Hindlimb muscle (tissue), 1 donor: ENCODE results near the gene YIPF2. TPM values are rescaled to one million over a fixed set of nuclear protein-coding genes. Genes with fewer than 3 reads are reported as not detected.
"Not testable (repeated sequence)": the region's sequence is repeated elsewhere in the genome, so short reads cannot be mapped to it uniquely, and the experiment has no call there.

Experiments
- DNase-seq: peaks from one replicate; pipeline ENCODE4 v3.0.0-alpha.2; 2013
- polyA plus RNA-seq: library from polyadenylated mRNA; unstranded; fragments of 120-200 nt; gene quantifications from one replicate; pipeline ENCODE4 v1.2.1, GENCODE V29; 2013; ENCODE audit not compliant: insufficient read length

The YIPF2 gene
- polyA plus RNA-seq, result 28.6 TPM

DNA sequence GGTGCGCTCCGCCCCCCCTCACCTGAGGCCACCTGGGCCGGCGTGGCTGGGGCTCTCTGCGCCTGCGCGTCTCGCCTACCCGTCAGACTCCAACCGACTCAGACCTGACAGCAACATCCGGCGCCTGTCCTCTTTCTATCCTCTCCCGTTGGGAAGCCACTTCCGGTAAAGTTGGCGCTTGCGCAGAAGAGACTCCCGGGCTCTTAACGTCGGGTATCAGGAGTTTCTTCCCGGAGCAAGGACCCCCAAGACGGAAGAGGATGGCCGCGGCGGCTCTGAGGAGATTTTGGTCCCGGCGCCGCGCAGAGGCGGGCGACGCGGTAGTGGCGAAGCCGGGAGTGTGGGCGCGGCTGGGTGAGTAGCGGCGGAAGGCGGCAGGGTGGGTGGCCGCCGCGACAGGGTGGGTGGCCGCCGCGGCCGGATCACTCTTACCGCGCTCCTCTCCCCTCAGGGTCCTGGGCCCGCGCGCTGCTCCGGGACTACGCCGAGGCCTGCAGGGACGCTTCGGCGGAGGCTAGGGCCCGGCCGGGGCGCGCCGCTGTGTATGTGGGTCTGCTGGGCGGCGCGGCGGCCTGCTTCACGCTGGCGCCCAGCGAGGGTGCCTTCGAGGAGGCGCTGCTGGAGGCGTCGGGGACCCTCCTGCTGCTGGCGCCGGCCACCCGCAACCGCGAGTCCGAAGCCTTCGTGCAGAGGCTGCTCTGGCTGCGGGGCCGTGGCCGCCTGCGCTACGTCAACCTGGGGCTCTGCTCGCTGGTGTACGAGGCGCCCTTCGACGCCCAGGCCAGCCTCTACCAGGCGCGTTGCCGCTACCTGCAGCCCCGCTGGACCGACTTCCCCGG lies at the start of gene YIPF2, which contains the start of gene TIMM29:
Gene YIPF2, minus strand, starts transcription at position 77 of the 839 bp plus-strand sequence. CDS start 229 bp downstream, outside the sequence.
Gene TIMM29, plus strand, starts transcription at position 249 of the 839 bp plus-strand sequence. Its CDS starts 12 bp downstream, at position 261.
- peak; percentile 97 for DNase-seq

DNA sequence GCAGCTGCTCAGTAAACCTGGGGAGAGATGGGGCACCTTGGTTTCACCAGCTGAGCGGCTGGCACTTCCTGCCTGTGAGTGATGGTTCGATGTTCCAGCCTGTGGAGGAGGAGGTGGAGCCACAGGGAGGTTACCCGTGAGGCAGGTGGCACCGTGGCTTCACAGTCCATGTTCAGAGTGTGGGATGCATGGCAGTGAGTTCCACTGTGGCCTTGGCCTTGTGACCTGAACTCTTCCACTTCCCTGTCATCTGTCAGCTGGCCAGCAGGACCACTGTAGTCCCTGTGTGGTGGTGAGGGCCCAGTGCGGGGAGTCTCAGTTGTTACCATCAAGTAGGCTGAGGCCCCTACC lies 49.3 kb upstream of the YIPF2 start:
- DNase-seq, result no peak

DNA sequence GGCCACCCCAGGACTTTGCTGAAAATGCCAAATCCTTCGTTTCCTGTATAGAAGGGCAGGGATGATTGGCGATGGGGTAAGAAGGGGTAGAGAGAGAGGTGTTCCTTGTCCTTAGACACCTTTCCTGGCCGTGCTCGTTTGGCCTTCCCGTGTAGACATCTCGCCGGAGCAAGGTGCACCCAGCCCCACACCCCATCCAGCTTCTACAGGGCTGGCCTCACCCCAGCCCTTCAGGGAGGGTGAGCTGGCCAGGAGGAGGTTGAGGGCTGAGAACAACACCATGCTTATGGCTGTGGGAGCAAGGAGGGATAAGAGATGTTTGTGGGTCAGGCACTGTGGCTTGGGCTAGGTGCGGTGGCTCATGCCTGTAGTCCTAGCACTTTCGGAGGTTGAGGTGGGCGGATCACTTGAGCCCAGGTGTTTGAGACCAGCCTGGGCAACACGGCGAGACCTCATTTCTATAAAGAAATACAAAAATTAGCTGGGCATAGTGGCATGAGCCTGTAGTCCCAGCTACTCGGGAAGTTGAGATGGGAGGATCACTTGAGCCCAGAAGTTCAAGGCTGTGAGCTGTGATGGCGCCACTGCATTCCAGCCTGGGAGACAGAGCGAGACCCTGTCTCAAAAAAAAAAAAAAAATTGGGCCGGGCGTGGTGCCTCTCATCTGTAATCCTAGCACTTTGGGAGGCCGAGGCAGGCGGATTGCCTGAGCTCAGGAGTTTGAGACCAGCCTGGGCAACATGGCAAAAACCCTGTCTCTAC lies 47.9 kb upstream of the YIPF2 start:
- DNase-seq, result no peak

DNA sequence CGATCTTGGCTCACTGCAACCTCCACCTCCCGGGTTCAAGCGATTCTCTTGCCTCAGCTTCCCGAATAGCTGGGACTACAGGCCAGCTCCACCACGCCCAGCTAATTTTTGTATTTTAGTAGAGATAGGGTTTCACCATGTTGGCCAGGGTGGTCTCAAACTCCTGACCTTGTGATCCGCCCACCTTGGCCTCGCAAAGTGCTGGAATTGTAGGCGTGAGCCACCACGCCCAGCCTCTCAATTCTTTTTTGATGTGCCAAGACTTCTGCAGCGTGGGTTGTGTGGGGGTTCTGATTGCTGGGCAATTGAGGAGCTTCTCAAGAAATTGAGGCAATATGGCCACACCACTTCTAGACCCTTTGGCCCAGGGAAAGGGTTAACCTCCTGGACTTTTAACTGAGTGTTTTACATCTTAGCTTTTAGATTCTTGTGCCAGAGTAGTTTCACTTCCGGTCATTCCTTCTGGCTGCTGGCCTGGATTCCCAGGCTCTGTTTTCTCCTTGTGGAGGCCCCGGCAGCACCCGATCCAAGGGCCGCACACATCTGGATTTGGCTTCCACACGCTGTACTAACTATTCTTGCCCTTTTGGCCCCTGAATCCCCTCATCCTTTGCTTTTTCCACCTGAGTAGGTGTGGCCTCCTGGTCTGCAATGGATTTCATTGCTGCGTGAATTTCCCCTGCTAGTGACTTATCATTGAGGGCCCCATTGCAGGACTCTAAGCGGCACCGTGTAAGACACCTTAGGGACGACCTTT lies 47.1 kb upstream of the YIPF2 start:
- DNase-seq, result peak; percentile 85

DNA sequence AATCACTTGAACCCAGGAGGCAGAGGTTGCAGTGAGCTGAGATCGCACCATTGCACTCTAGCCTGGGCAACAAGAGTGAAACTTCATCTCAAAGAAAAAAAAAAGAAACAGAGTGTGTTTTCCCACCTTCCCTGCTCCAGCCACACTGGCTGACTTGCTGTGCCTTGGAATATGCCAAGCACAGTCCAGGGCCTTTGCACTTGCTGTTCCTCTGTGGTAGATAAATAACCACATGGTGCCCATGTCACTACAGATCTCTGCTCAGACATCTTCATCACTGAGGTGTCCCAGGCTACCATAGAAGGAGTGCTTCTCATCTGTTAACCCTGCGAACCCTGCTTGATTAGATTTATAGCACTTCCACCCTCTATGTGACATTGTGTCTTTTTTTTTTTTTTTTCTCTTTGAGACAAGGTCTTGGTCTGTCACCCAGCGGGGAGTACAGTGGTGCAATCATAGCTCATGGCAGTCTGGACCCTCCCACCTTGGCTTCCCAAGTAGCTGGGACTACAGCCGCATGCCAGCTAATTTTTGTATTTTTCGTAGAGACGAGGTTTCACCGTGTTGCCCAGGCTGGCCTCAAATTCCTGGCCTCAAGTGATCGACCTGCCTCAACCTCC lies 42.8 kb upstream of the YIPF2 start:
- DNase-seq, result no peak

DNA sequence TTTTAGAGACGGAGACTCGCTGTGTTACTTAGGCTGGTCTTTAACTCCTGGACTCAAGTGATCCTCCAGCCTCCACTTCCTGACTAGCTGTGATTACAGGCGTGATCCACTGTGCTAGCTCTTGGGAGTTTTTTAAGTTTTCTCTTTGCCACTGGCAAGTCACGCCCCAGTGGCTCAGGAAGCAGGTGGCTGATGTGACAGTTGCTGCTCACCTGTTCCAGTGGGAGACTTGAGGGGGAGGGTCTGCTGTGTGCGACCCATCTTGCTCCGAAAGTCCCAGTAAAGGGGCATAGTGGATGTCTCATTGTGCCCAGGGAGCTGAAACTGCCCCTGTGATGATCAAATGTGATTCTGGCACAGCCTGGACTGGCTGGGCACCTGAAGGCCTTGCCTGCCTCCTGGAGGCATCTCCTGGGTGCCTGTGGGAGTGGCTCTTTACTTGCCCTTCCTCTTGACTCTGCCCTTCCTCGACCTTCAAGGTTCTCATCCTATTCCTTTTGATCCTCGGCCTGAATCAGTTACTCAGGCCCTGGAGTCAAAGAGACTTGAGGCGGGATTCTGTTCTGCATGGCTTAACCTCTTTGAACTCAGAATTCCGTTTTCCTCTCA lies 40.2 kb upstream of the YIPF2 start:
- DNase-seq, result no peak

DNA sequence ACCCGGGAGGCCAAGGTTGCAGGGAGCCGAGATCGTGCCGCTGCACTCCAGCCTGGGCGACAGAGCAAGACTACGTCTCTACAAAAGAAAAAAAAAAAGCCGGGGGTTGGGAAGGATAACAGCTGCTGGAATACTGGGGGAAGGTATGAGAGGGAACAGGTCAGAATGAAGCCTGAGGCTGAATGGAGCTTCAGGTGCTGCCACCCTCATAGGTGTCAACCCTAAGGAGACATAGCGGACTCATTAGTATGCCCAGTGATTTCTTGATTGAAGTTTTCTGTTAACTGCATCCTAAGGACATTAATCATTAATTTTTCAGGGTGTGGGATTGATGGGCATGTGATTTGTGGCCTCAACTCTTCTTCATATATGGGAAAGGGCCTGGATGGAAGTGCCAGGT lies 38.4 kb upstream of the YIPF2 start:
- DNase-seq, result no peak

DNA sequence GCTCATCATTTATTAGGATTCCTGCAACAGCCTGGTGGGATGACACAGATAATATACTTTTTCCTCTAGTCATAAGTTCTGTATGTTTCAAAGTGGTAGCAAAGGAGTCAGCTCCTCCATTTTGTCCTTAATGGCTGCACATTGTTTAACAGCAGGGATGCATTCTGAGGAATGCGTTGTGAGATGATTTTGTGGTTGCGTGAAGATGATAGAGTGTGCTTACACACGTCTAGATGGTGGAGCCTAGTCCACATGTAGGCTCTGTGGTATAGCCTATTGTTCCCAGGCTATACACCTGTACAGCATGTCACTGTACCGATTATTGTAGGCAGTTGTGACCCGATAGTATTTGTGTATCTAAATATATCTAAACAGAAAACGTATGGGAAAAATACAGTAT lies 37.0 kb upstream of the YIPF2 start:
- DNase-seq, result no peak

DNA sequence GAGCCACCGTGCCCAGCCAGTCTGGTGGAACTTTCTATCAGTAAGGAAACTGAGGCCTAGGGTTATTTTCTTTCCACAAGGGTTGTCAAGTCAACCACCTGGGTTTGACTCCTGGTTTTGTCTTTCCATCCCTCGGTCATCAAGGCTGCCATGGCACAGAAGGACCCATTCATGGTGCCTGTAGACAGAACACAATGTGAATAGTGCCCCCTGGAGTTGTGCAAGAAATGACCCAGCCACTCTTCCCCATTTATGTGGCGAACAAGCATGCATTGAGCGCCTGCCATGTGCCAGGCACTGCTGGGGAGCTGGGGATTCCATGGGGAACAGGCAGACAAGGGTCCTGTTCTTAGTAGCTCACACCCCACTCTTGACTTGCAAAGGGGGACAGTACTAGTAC lies 36.5 kb upstream of the YIPF2 start:
- no peak for DNase-seq

DNA sequence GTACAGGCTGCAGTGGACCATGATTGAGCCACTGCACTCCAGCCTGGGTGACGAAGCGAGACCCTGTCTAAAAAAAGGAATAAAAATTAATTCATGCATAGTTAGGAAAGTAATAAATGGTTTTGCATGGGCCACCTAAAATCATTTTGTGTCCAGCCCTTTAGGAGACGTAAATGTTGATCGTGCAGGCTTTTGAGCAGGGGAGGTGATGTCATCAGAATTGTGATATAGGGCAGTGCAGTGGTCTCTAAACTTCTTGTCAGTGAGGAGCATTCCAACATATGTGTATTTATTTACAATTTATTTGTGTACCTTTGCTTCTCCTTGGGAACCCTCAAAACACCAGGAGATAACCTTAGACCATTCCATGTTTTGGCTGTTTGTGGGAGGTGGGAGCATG lies 35.4 kb upstream of the YIPF2 start:
- no peak for DNase-seq

DNA sequence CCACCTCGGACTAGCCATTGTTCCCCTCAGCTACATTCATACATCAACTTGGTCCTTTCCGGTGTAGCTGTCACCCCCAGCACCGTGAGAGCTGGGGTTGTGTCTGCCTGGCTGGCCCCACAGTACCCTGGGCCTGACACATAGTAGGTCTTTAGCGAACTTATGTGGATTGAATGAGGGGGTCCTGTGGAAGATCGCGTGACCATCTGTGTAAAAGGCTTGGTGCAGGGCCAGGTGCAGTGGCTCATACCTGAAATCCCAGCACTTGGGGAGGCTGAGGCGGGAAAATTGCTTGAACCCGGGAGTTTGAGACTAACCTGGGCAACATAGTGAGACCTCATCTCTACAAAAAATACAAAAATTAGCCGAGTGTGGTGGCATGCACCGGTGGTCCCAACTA lies 34.4 kb upstream of the YIPF2 start:
- no peak for DNase-seq

DNA sequence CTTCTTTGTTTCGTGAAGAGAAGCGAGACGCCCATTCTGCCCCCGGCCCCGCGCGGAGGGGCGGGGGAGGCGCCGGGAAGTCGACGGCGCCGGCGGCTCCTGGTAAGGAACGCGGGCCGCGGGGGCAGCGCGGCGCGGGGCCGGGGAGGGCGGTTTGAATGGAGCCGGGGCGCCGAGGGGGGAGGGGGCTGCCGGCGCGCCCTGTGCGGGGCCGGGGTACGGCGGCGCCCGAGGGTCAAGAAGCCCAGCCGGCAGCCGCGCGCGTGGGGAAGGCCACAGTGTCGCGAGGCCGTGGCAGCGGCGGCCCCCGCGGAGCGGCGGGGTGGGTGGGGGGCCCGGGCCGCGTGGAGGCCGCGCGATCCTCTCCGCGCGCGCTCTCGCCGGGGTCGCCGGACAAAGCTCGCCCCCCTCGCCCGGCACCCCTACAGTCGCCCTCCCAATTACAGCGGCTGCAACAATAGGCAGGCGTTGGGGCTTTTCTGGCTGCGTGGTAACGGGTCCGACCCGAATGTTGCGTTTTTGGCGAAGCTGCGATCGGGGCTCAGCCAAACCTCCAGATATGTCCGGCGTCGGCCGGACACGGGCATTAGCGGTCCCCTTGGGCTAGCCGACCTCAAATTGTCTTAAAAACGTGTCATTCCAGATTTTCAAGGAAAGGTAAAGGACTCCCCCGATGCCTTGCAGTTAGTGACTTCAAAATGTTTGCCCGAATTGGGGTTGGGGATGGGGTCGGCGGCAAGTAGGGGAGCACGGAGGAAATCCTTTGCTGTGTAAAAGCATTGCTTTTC lies 32.8 kb upstream of the YIPF2 start:
- DNase-seq, result peak; percentile 29

DNA sequence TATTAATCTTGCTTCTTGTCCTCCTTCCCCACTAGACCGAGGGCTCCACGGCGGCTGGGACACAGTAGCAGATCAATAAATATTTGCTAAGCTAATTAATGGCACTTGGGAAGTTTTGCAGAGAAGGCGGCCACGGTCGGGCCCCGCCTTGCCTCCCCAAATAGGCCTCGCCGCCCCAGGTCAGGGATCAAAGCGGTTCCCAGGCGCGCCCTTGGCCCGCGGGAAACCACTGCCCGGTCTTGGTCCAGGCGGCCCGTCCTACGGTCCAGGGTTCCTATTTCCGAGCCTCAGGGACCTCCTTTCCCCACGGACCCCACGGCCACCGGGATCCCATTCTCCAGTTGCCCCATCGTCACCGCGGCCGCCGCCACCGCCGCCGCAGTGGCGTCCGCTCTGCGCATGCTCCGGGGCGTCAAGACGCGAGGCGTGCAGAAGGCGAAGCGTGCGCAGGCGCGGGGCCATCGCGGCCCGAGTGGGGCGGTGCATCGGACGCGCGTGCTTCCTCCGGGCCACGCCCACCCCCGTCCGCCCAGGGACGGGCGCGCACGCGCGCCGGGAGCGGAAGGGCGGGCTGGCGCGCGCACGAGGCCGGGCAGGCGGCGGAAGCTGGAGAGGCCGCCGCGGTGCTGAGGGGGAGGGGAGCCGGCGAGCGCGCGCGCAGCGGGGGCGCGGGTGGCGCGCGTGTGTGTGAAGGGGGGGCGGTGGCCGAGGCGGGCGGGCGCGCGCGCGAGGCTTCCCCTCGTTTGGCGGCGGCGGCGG lies 32.1 kb upstream of the YIPF2 start, which contains the start of gene SMARCA4:
Gene SMARCA4, plus strand, starts transcription at position 717 of the 759 bp plus-strand sequence. CDS start 23,122 bp downstream, outside the sequence.
- DNase-seq, result peak; percentile 100

DNA sequence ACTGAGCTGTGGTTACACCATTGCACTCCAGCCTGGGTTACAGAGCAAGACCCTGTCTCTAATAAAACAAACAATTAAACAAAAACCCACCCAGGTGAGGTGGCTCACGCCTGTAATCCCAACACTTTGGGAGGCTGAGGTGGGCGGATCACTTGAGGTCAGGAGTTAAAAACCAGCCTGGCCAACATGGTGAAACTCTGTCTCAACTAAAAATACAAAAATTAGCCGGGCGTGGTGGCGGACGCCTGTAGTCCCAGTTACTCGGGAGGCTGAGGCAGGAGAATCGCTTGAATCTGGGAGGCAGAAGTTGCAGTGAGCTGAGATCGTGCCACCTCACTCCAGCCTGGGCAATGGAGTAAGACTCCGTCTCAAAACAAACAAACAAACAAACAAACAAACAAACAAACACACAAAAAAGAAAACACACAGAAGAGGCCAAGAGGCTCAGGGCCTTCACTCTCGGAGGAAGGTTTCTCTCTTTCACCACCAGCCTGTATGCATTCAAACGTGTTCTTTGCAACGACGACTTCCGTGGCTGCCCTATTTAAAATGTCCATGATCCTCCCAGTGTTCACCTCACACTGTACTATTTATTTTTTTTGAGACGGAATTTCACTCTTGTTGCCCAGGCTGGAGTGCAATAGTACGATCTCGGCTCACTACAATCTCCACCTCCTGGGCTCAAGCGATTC lies 31.0 kb upstream of the YIPF2 start:
- not testable (repeated sequence) for DNase-seq

DNA sequence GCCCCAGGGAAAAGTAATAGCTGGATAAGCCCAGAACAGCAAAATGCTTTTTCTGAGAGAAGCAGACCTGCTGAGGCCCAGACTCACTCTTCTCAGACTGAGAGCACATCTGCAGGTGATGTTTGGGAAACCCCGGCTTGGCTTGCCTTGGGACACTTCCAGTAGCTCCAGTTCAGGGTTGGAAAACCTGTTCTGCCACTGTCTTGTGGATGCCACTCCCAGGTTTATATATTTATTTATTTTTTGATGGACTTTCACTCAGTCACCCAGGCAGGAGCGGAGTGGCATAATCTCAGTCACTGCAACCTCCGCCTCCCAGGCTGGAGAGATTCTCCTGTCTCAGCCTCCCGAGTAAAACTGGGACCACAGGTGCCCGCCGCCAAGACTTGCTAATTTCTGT lies 24.4 kb upstream of the YIPF2 start:
- no peak for DNase-seq

DNA sequence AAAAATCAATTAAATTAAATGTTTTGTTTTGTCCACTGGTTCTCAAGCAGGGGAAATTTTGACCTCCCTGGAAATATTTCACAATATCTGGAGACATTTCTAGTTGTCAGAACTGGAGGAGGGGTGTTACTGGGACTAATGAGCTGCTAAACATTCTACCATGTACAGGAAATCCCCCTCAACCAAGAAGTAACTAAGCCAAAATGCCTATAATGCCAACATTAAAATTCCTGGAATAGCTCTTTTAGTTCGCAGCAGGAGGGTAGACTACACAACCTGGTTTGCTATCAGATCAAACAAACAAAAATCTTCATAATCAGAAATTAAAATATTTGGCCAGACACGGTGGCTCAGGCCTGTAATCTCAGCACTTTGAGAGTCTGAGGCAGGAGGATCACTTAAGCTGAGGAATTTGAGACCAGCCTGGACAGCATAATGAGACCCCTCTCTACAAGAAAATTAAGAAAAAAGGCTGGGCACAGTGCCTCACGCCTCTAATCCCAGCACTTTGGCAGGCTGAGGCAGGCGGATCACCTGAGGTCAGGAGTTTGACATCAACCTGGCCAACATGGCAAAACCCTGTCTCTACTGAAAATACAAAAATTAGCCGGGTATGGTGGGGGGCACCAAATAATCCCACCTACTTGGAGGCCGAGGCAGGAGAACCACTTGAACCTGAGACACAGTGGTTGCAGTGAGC lies 18.7 kb upstream of the YIPF2 start:
- DNase-seq, result no peak

DNA sequence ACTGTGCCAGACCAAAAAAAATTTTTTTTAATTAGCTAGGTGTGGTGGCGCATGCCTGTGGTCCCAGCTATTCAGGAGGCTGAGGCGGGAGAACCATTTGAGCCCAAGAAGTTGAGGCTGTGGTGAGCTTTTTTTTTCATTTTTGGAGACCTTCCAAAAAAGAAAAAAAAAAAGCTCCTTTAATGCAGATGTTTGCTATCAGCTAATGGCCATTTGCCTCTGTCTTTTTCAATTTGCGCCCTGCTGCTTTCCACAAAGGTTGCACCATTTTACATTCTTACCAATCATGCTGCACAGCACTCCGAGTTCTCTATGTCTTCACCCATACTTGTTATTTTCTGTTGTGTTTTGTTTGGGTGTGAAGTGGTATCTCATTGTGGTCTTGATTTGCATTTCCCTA lies 16.8 kb upstream of the YIPF2 start:
- no peak for DNase-seq

DNA sequence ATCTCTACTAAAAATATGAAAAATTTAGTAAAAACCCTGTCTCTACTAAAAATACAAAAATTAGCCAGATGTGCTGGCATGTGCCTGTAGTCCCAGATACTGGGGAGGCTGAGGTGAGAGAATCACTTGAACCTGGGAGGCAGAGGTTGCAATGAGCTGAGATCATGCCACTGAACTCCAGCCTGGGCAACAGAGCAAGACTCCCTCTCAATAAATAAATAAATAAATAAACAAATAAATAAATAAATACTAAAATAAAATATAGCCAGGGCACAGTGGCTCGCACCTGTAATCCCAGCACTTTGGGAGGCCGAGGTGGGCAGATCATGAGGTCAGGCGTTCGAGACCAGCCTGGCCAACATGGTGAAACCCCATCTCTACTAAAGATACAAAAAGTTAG lies 15.0 kb upstream of the YIPF2 start:
- not testable (repeated sequence) for DNase-seq

DNA sequence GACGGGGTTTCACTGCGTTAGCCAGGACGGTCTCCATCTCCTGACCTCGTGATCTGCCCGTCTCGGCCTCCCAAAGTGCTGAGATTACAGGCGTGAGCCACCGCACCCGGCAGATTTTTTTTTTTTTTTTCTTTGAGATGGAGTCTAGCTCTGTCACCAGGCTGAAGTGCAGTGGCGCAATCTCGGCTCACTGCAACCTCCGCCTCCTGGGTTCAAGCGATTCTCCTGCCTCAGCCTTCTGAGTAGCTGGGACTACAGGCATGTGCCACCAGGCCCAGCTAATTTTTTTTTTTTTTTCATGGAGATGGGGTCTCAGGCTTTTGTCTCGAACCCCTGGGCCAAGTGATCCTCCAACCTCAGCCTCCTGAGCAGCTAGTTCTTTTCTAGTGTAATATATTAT lies 13.2 kb upstream of the YIPF2 start:
- not testable (repeated sequence) for DNase-seq
